Measurements from ENCODE around the gene CCNH. TPM values are rescaled to one million over a fixed set of nuclear protein-coding genes. Genes with fewer than 3 reads are reported as not detected.

The CCNH gene
- total RNA-seq = 103 TPM

GRCh38 chr5:87412630-87413342, at the start of gene CCNH:
TSS of gene CCNH (minus strand) at chr5:87412930. CDS start at chr5:87412794, 136 bp downstream.

Small RNA genes lying within 50 kb of the gene (small RNA-seq; reads per million reads assigned to genes)
- gene RNU6-727P = not detected

Other genes starting within 250 kb of the CCNH start
- gene RASA1, start 145.0 kb downstream of the CCNH start, total RNA-seq = 54.2 TPM

Measured in diencephalon (tissue), 1 donor.